HepG2 (cell line): Measurements from ENCODE around the gene KRT71. TPM values are rescaled to one million over a fixed set of nuclear protein-coding genes. Genes with fewer than 3 reads are reported as not detected.

ENCODE experiments used
- ATAC-seq: fragments of 200-7000 bp; cut with Tn5 transposase; 3 replicates; pipeline ENCODE4 v1.9.1; 2020; ENCODE audit warnings: mild to moderate bottlenecking, moderate library complexity
- BruUV-seq: library from RNA; stranded (reverse); fragments of 400-500 nt; replicated peaks from 2 replicates; lab custom pipeline; 2021; lab: Mats Ljungman, UMichigan
- CTCF ChIA-PET: fragments of 300-600 bp; formaldehyde crosslinking; extraction: SDS; loops from one replicate; lab custom pipeline; 2021; ENCODE audit warnings: low total read pairs, inconsistent platforms, low intra/inter-chr PET ratio; lab: Yijun Ruan, JAX
- POLR2A ChIA-PET: fragments of 350-600 bp; sonication (Branson Sonifier 250); formaldehyde crosslinking; loops from one replicate; lab custom pipeline; 2020; ENCODE audit warnings: antibody characterized with exemption, inconsistent platforms; lab: Yijun Ruan, JAX
- DNase-seq: peaks from one replicate; pipeline ENCODE4 v3.0.0-alpha.2; 2015; ENCODE audit warnings: low spot score
- FAIRE-seq: peaks from 3 replicates; lab custom pipeline; 2011; peaks lifted over from hg19 to GRCh38; lab: Jason Lieb, UNC
- H2AFZ ChIP-seq: one replicate; pipeline ENCODE4 v1.6.1; 2011; ENCODE audit warnings: low read length, inconsistent platforms
- H3K27ac ChIP-seq: fragments of 300-600 bp; 3 replicates; pipeline ENCODE4 v1.8.0; 2011; ENCODE audit warnings: mixed run types, mild to moderate bottlenecking, mixed read lengths, low read length, inconsistent platforms; ENCODE audit not compliant: insufficient read depth; ENCODE audit errors: extremely low read length
- H3K27me3 ChIP-seq, 2 experiments: fragments of 200-600 bp in 1 of 2; 2 replicates in 1 of 2; 3 replicates in 1 of 2; pipeline versions ENCODE4 v1.6.0 to v1.8.0; 2011; ENCODE audit warnings: low read length in 2 of 2, mild to moderate bottlenecking in 2 of 2, moderate library complexity in 2 of 2, inconsistent platforms in 1 of 2; ENCODE audit not compliant: insufficient read depth in 2 of 2, control insufficient read depth in 1 of 2
- H3K36me3 ChIP-seq, 2 experiments: fragments of 200-600 bp in 1 of 2; replicated peaks in 1 of 2; 2 replicates in 1 of 2; 3 replicates in 1 of 2; pipeline versions ENCODE4 v1.5.1 to v1.8.0; 2011; ENCODE audit warnings: low read length in 2 of 2, inconsistent platforms in 1 of 2; ENCODE audit not compliant: insufficient read depth in 2 of 2, control insufficient read depth in 1 of 2
- H3K4me1 ChIP-seq: 2 replicates; pipeline ENCODE4 v1.5.1; 2012; ENCODE audit warnings: low read length, inconsistent platforms; ENCODE audit not compliant: insufficient read depth
- H3K4me2 ChIP-seq: 2 replicates; pipeline ENCODE4 v1.6.0; 2011; ENCODE audit warnings: low read depth, low read length, inconsistent platforms
- H3K4me3 ChIP-seq, 3 experiments: fragments of 200-600 bp in 1 of 3; sonication (generic), shearing (Covaris generic) in 1 of 3; replicated peaks in 1 of 3; 2 replicates each; pipeline ENCODE4 v1.5.1; 2011 to 2016; ENCODE audit warnings: low read length in 3 of 3, inconsistent platforms in 2 of 3, low read depth in 2 of 3, mild to moderate bottlenecking in 2 of 3, control low read depth in 1 of 3, mixed read lengths in 1 of 3; ENCODE audit not compliant: insufficient read depth in 1 of 3
- H3K79me2 ChIP-seq: one replicate; pipeline ENCODE4 v1.6.1; 2011; ENCODE audit warnings: low read length, inconsistent platforms; ENCODE audit not compliant: insufficient read depth
- H3K9ac ChIP-seq: 2 replicates; pipeline ENCODE4 v1.6.0; 2011; ENCODE audit warnings: mild to moderate bottlenecking, low read depth, low read length, inconsistent platforms; ENCODE audit not compliant: insufficient read depth
- H3K9me3 ChIP-seq: 2 replicates; pipeline ENCODE4 v1.5.1; 2012; ENCODE audit warnings: mild to moderate bottlenecking, low read length
- H4K20me1 ChIP-seq: 2 replicates; pipeline ENCODE4 v1.6.0; 2011; ENCODE audit warnings: inconsistent platforms, mild to moderate bottlenecking, low read length, moderate library complexity; ENCODE audit not compliant: insufficient read depth
- CCAR2 ChIP-seq: fragments of 200-400 bp; formaldehyde crosslinking; optimal IDR thresholded peaks from 2 replicates; pipeline ENCODE3; 2018; ENCODE audit warnings: low read depth, mild to moderate bottlenecking, low read length, moderate library complexity
- ELK4 ChIP-seq: sonication (generic); formaldehyde crosslinking; IDR thresholded peaks from 2 replicates; pipeline ENCODE4 v1.9.0; 2021; ENCODE audit warnings: missing genetic modification reagents, borderline replicate concordance
- FOXA3 ChIP-seq: IDR thresholded peaks from 2 replicates; pipeline ENCODE4 v1.6.1; 2016; ENCODE audit warnings: missing genetic modification reagents, missing compliant biosample characterization
- GZF1 ChIP-seq: sonication (generic); formaldehyde crosslinking; IDR thresholded peaks from 2 replicates; pipeline ENCODE4 v1.5.1; 2020; ENCODE audit warnings: mild to moderate bottlenecking, missing genetic modification reagents
- MBD4 ChIP-seq: IDR thresholded peaks from 2 replicates; pipeline ENCODE4 v1.6.1; 2012; ENCODE audit warnings: low read length, inconsistent platforms, borderline replicate concordance
- MEF2D ChIP-seq: sonication (generic); formaldehyde crosslinking; IDR thresholded peaks from 2 replicates; pipeline ENCODE4 v1.5.1; 2020; ENCODE audit warnings: mild to moderate bottlenecking, missing genetic modification reagents
- MZF1 ChIP-seq: sonication (generic); formaldehyde crosslinking; IDR thresholded peaks from 2 replicates; pipeline ENCODE4 v1.8.1; 2023; ENCODE audit warnings: mild to moderate bottlenecking, missing genetic modification reagents, borderline replicate concordance
- POLR2G ChIP-seq: fragments of 200-400 bp; formaldehyde crosslinking; IDR thresholded peaks from 2 replicates; pipeline ENCODE4 v1.6.1; 2018; ENCODE audit warnings: mild to moderate bottlenecking, low read depth, low read length, moderate library complexity
- SCMH1 ChIP-seq: sonication (generic); formaldehyde crosslinking; IDR thresholded peaks from 2 replicates; pipeline ENCODE4 v1.9.0; 2021; ENCODE audit warnings: missing genetic modification reagents, mild to moderate bottlenecking, borderline replicate concordance
- SOX13 ChIP-seq, 3 experiments: fragments of 450-650 bp in 1 of 3; sonication (generic) in 1 of 3; formaldehyde crosslinking in 1 of 3; IDR thresholded peaks in 2 of 3; conservative IDR thresholded peaks in 1 of 3; 2 replicates each; pipeline versions ENCODE4 v1.5.0 to v1.6.1; 2016 to 2020; ENCODE audit warnings: antibody characterized with exemption in 1 of 3, mild to moderate bottlenecking in 1 of 3, missing compliant biosample characterization in 1 of 3, missing genetic modification reagents in 1 of 3, moderate library complexity in 1 of 3
- TBL1XR1 ChIP-seq: fragments of 150-350 bp; IDR thresholded peaks from 2 replicates; pipeline ENCODE4 v1.6.1; 2014; ENCODE audit warnings: borderline replicate concordance, low read length; ENCODE audit not compliant: partially characterized antibody
- YEATS4 ChIP-seq: sonication (generic); formaldehyde crosslinking; IDR thresholded peaks from 2 replicates; pipeline ENCODE4 v1.4.0; 2020; ENCODE audit warnings: missing genetic modification reagents, borderline replicate concordance
- ZBTB1 ChIP-seq: sonication (generic); formaldehyde crosslinking; IDR thresholded peaks from 2 replicates; pipeline ENCODE4 v1.4.0; 2020; ENCODE audit warnings: missing genetic modification reagents, borderline replicate concordance
- ZBTB38 ChIP-seq: sonication (generic); formaldehyde crosslinking; IDR thresholded peaks from 2 replicates; pipeline ENCODE4 v1.5.1; 2020; ENCODE audit warnings: mild to moderate bottlenecking, missing genetic modification reagents
- ZNF503 ChIP-seq: sonication (generic); formaldehyde crosslinking; IDR thresholded peaks from 2 replicates; pipeline ENCODE4 v1.4.0; 2020; ENCODE audit warnings: missing genetic modification reagents
- ZNF761 ChIP-seq: sonication (generic); formaldehyde crosslinking; conservative IDR thresholded peaks from 2 replicates; pipeline ENCODE4 v1.4.0; 2020; ENCODE audit warnings: mild to moderate bottlenecking, missing genetic modification reagents
- WGBS: methylation state at CpG from one replicate; pipeline ENCODE4 v1.1.6; 2017; ENCODE audit warnings: low lambda C conversion rate; 5-methylcytosine and 5-hydroxymethylcytosine counted together
- in situ Hi-C: cut with HindIII; loops from 2 replicates; pipeline ENCODE4 v1.10.0; 2017; ENCODE audit warnings: low pct_unique_long_range_greater_than_20kb; ENCODE audit not compliant: extremely low pct_ligation_motif_present
- intact Hi-C: fragments of 100-400 bp; cut with micrococcal nuclease; formaldehyde crosslinking; loops from one replicate; pipeline ENCODE4 v1.10.0; 2022; ENCODE audit not compliant: unreplicated experiment
- polyA plus RNA-seq, 8 experiments: library from polyadenylated mRNA; depleted of rRNA in 3 of 8; stranded (reverse) in 7 of 8; unstranded in 1 of 8; fragments of >200 nt; fragmentation: Illumina TruSeq in 4 of 8; extraction: Trizol in 4 of 8; gene quantifications; 2 replicates each; pipeline versions ENCODE4 v1.2.1 to v1.2.3, GENCODE V29; 2011 to 2016; ENCODE audit warnings: low read depth in 4 of 8, missing spikeins in 1 of 8, mixed read lengths in 1 of 8; ENCODE audit not compliant: insufficient read depth in 1 of 8
- total RNA-seq, 5 experiments: library from RNA; depleted of rRNA; stranded (reverse); fragments of >200 nt; fragmentation: Illumina TruSeq; extraction: Trizol; gene quantifications; 2 replicates each; pipeline ENCODE4 v1.2.3, GENCODE V29; 2016; ENCODE audit warnings: low read depth in 1 of 5
- TF ChIP-seq, protein P1 (sequence below): sonication (generic); formaldehyde crosslinking; IDR thresholded peaks from 2 replicates; pipeline ENCODE4; 2020; ENCODE audit warnings: missing genetic modification reagents, mild to moderate bottlenecking, borderline replicate concordance

The KRT71 gene
- total and polyA plus RNA-seq, 2 of the 13 experiments (the other 11 are each of a cell fraction or from before 2014, with no cell fraction given) = not detected

DNA sequence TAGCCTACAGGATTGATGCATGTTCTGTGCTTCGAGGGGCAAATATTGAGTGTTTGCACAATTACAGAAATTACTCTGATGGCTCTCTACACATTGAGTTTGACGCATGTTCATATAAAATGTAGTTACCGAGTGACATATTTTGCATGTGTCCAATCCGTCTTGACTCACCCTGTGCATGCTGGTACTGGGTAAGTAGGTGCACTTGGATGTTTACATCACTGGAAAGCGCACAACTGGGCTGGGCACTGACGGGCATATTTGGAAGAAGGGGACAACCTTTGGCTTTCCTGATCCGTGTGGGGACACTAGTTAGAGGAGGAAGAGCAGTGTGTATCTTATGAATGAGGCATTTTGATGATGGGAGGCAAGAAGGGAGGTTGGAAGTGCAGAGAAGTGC, 55.0 kb downstream of the KRT71 start:
- TF ChIP-seq SCMH1 (CRISPR knock-in tag) (no peak), TBL1XR1 (no peak), YEATS4 (CRISPR knock-in tag) (no peak), FOXA3 (no peak), ELK4 (CRISPR knock-in tag) (no peak), CCAR2 (no peak), POLR2G (no peak), ZNF503 (no peak), MEF2D (CRISPR knock-in tag) (no peak), ZBTB1 (CRISPR knock-in tag) (no peak), ZNF761 (CRISPR knock-in tag) (no peak), ZBTB38 (no peak), GZF1 (CRISPR knock-in tag) (no peak), MZF1 (CRISPR knock-in tag) (no peak), SOX13 (IDR thresholded peaks at IDR 0.05) (no peak), SOX13 (CRISPR knock-in tag; conservative IDR thresholded peaks at IDR 0.05 in 1 of 2, IDR thresholded peaks at IDR 0.05 in 1 of 2) (no peak), MBD4 (no peak)
- TF ChIP-seq, protein P1, sequence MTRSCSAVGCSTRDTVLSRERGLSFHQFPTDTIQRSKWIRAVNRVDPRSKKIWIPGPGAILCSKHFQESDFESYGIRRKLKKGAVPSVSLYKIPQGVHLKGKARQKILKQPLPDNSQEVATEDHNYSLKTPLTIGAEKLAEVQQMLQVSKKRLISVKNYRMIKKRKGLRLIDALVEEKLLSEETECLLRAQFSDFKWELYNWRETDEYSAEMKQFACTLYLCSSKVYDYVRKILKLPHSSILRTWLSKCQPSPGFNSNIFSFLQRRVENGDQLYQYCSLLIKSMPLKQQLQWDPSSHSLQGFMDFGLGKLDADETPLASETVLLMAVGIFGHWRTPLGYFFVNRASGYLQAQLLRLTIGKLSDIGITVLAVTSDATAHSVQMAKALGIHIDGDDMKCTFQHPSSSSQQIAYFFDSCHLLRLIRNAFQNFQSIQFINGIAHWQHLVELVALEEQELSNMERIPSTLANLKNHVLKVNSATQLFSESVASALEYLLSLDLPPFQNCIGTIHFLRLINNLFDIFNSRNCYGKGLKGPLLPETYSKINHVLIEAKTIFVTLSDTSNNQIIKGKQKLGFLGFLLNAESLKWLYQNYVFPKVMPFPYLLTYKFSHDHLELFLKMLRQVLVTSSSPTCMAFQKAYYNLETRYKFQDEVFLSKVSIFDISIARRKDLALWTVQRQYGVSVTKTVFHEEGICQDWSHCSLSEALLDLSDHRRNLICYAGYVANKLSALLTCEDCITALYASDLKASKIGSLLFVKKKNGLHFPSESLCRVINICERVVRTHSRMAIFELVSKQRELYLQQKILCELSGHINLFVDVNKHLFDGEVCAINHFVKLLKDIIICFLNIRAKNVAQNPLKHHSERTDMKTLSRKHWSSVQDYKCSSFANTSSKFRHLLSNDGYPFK = no peak
- WGBS = 41% methylated on average over 7 of the region's 7 CpGs
- ATAC-seq (no peak), FAIRE-seq (no peak), DNase-seq (no peak)
- CTCF ChIA-PET = no interaction called here
- H3K27me3 ChIP-seq = peaks cover 3 to 6% of the 10 kb centered on the region in 2 experiments; a peak in 3 of 5 replicates
- BruUV-seq = no TSS peak
- intact Hi-C loops (no loop called here), in situ Hi-C loops (no loop called here)
- no peaks in the 10 kb centered on the region for H3K79me2 ChIP-seq
- no peak overlapping the region for H2AFZ ChIP-seq
- H4K20me1 ChIP-seq = no peaks in the 10 kb centered on the region
- no peaks in the 10 kb centered on the region for H3K9me3 ChIP-seq
- 0 out of 2 replicates have a peak, but pooled peaks cover 6% of the 10 kb centered on the region for H3K4me1 ChIP-seq
- H3K27ac ChIP-seq = no peak overlapping the region
- no peak overlapping the region for H3K9ac ChIP-seq
- H3K4me3 ChIP-seq = no peak overlapping the region
- H3K36me3 ChIP-seq = no peaks in the 10 kb centered on the region
- POLR2A ChIA-PET = no interaction called here
- H3K4me2 ChIP-seq = no peak overlapping the region
